HepG2 (cell line): ENCODE results near the gene CHTF18. TPM values are rescaled to one million over a fixed set of nuclear protein-coding genes. Genes with fewer than 3 reads are reported as not detected.

Experiments
- ATAC-seq: fragments of 200-7000 bp; cut with Tn5 transposase; 3 replicates; pipeline ENCODE4 v1.9.1; 2020; ENCODE audit warnings: mild to moderate bottlenecking, moderate library complexity
- BruUV-seq: library from RNA; stranded (reverse); fragments of 400-500 nt; replicated peaks from 2 replicates; lab custom pipeline; 2021; lab: Mats Ljungman, UMichigan
- CTCF ChIA-PET: fragments of 300-600 bp; formaldehyde crosslinking; extraction: SDS; loops from one replicate; lab custom pipeline; 2021; ENCODE audit warnings: low total read pairs, inconsistent platforms, low intra/inter-chr PET ratio; lab: Yijun Ruan, JAX
- POLR2A ChIA-PET: fragments of 350-600 bp; sonication (Branson Sonifier 250); formaldehyde crosslinking; loops from one replicate; lab custom pipeline; 2020; ENCODE audit warnings: antibody characterized with exemption, inconsistent platforms; lab: Yijun Ruan, JAX
- DNase-seq: peaks from one replicate; pipeline ENCODE4 v3.0.0-alpha.2; 2015; ENCODE audit warnings: low spot score
- FAIRE-seq: peaks from 3 replicates; lab custom pipeline; 2011; peaks lifted over from hg19 to GRCh38; lab: Jason Lieb, UNC
- H2AFZ ChIP-seq: one replicate; pipeline ENCODE4 v1.6.1; 2011; ENCODE audit warnings: low read length, inconsistent platforms
- H3K27ac ChIP-seq: fragments of 300-600 bp; 3 replicates; pipeline ENCODE4 v1.8.0; 2011; ENCODE audit warnings: mixed run types, mild to moderate bottlenecking, mixed read lengths, low read length, inconsistent platforms; ENCODE audit not compliant: insufficient read depth; ENCODE audit errors: extremely low read length
- H3K27me3 ChIP-seq, 2 experiments: fragments of 200-600 bp in 1 of 2; 2 replicates in 1 of 2; 3 replicates in 1 of 2; pipeline versions ENCODE4 v1.6.0 to v1.8.0; 2011; ENCODE audit warnings: low read length in 2 of 2, mild to moderate bottlenecking in 2 of 2, moderate library complexity in 2 of 2, inconsistent platforms in 1 of 2; ENCODE audit not compliant: insufficient read depth in 2 of 2, control insufficient read depth in 1 of 2
- H3K36me3 ChIP-seq, 2 experiments: fragments of 200-600 bp in 1 of 2; replicated peaks in 1 of 2; 2 replicates in 1 of 2; 3 replicates in 1 of 2; pipeline versions ENCODE4 v1.5.1 to v1.8.0; 2011; ENCODE audit warnings: low read length in 2 of 2, inconsistent platforms in 1 of 2; ENCODE audit not compliant: insufficient read depth in 2 of 2, control insufficient read depth in 1 of 2
- H3K4me1 ChIP-seq: 2 replicates; pipeline ENCODE4 v1.5.1; 2012; ENCODE audit warnings: low read length, inconsistent platforms; ENCODE audit not compliant: insufficient read depth
- H3K4me2 ChIP-seq: 2 replicates; pipeline ENCODE4 v1.6.0; 2011; ENCODE audit warnings: low read depth, low read length, inconsistent platforms
- H3K4me3 ChIP-seq, 3 experiments: fragments of 200-600 bp in 1 of 3; sonication (generic), shearing (Covaris generic) in 1 of 3; replicated peaks in 1 of 3; 2 replicates each; pipeline ENCODE4 v1.5.1; 2011 to 2016; ENCODE audit warnings: low read length in 3 of 3, inconsistent platforms in 2 of 3, low read depth in 2 of 3, mild to moderate bottlenecking in 2 of 3, control low read depth in 1 of 3, mixed read lengths in 1 of 3; ENCODE audit not compliant: insufficient read depth in 1 of 3
- H3K79me2 ChIP-seq: one replicate; pipeline ENCODE4 v1.6.1; 2011; ENCODE audit warnings: low read length, inconsistent platforms; ENCODE audit not compliant: insufficient read depth
- H3K9ac ChIP-seq: 2 replicates; pipeline ENCODE4 v1.6.0; 2011; ENCODE audit warnings: mild to moderate bottlenecking, low read depth, low read length, inconsistent platforms; ENCODE audit not compliant: insufficient read depth
- H3K9me3 ChIP-seq: 2 replicates; pipeline ENCODE4 v1.5.1; 2012; ENCODE audit warnings: mild to moderate bottlenecking, low read length
- H4K20me1 ChIP-seq: 2 replicates; pipeline ENCODE4 v1.6.0; 2011; ENCODE audit warnings: inconsistent platforms, mild to moderate bottlenecking, low read length, moderate library complexity; ENCODE audit not compliant: insufficient read depth
- CBFB ChIP-seq: sonication (generic); formaldehyde crosslinking; IDR thresholded peaks from 2 replicates; pipeline ENCODE4 v1.4.0; 2020; ENCODE audit warnings: missing genetic modification reagents
- CEBPB ChIP-seq: IDR thresholded peaks from 2 replicates; pipeline ENCODE4 v1.6.1; 2011; ENCODE audit warnings: low read depth, low read length, improper control_type of control experiment, borderline replicate concordance
- DNMT3B ChIP-seq: conservative IDR thresholded peaks from 2 replicates; pipeline ENCODE4 v1.6.1; 2016; ENCODE audit warnings: missing biosample characterization, control low read depth
- MBNL3 ChIP-seq: fragments of 250-450 bp; sonication (Bioruptor Pico); conservative IDR thresholded peaks from 2 replicates; pipeline ENCODE4 v1.8.0; 2022; ENCODE audit warnings: mild to moderate bottlenecking, inconsistent platforms
- ZNF589 ChIP-seq: sonication (generic); formaldehyde crosslinking; conservative IDR thresholded peaks from 2 replicates; pipeline ENCODE4 v1.8.0; 2022; ENCODE audit warnings: mild to moderate bottlenecking, moderate library complexity, missing genetic modification reagents
- ZNF615 ChIP-seq: sonication (generic); formaldehyde crosslinking; IDR thresholded peaks from 2 replicates; pipeline ENCODE4 v1.5.0; 2020; ENCODE audit warnings: mild to moderate bottlenecking, missing genetic modification reagents, borderline replicate concordance
- WGBS: methylation state at CpG from one replicate; pipeline ENCODE4 v1.1.6; 2017; ENCODE audit warnings: low lambda C conversion rate; 5-methylcytosine and 5-hydroxymethylcytosine counted together
- in situ Hi-C: cut with HindIII; loops from 2 replicates; pipeline ENCODE4 v1.10.0; 2017; ENCODE audit warnings: low pct_unique_long_range_greater_than_20kb; ENCODE audit not compliant: extremely low pct_ligation_motif_present
- intact Hi-C: fragments of 100-400 bp; cut with micrococcal nuclease; formaldehyde crosslinking; loops from one replicate; pipeline ENCODE4 v1.10.0; 2022; ENCODE audit not compliant: unreplicated experiment
- polyA plus RNA-seq, 8 experiments: library from polyadenylated mRNA; depleted of rRNA in 3 of 8; stranded (reverse) in 7 of 8; unstranded in 1 of 8; fragments of >200 nt; fragmentation: Illumina TruSeq in 4 of 8; extraction: Trizol in 4 of 8; gene quantifications; 2 replicates each; pipeline versions ENCODE4 v1.2.1 to v1.2.3, GENCODE V29; 2011 to 2016; ENCODE audit warnings: low read depth in 4 of 8, missing spikeins in 1 of 8, mixed read lengths in 1 of 8; ENCODE audit not compliant: insufficient read depth in 1 of 8
- total RNA-seq, 5 experiments: library from RNA; depleted of rRNA; stranded (reverse); fragments of >200 nt; fragmentation: Illumina TruSeq; extraction: Trizol; gene quantifications; 2 replicates each; pipeline ENCODE4 v1.2.3, GENCODE V29; 2016; ENCODE audit warnings: low read depth in 1 of 5

The CHTF18 gene
- total and polyA plus RNA-seq, 2 of the 13 experiments (the other 11 are each of a cell fraction or from before 2014, with no cell fraction given): 8.6 to 22.9 TPM

- Histone ChIP-seq H3K79me2 (no peaks in the 10 kb centered on the region), H3K27me3 (peaks cover 5 to 43% of the 10 kb centered on the region in 2 experiments; a peak in 4 of 5 replicates), H3K27ac (no peak overlapping the region), H3K4me2 (no peak overlapping the region), H3K9ac (no peak overlapping the region), H3K9me3 (no peaks in the 10 kb centered on the region), H3K36me3 (no peaks in the 10 kb centered on the region), H3K4me1 (peaks cover 11% of the 10 kb centered on the region), H4K20me1 (no peaks in the 10 kb centered on the region), H2AFZ (no peak overlapping the region), H3K4me3 (no peak overlapping the region)
- intact Hi-C loops: no loop called here
- 18% methylated on average over 6 of the region's 6 CpGs for WGBS
- FAIRE-seq: no peak
- DNase-seq: no peak
- ChIA-PET POLR2A (interaction anchor here (1.0 to 1.2 kb wide), 2 partner anchors 8 to 12 kb away, joined by 4 read pairs; partner anchors contain the start of genes CIAO3 and MSLN), CTCF (no interaction called here)
- 0 out of 2 replicates have a peak, but pooled peaks have one; percentile 34 for TF ChIP-seq CEBPB
- no peak for TF ChIP-seq MBNL3
- BruUV-seq: no TSS peak
- ATAC-seq: no peak
- in situ Hi-C loops: no loop called here
These were observed 39.4 kb upstream of the CHTF18 start for GRCh38 chr16:749010-749409.

GRCh38 chr16:750485-750884, 37.9 kb upstream of the CHTF18 start:
- DNase-seq: no peak

More at GRCh38 chr16:750485-750884, 37.9 kb upstream of the CHTF18 start:
- no TSS peak for BruUV-seq
- Histone ChIP-seq H3K4me3 (no peak overlapping the region), H3K9ac (no peak overlapping the region), H3K36me3 (no peaks in the 10 kb centered on the region), H3K9me3 (no peaks in the 10 kb centered on the region), H4K20me1 (no peaks in the 10 kb centered on the region), H3K4me2 (no peak overlapping the region), H2AFZ (no peak overlapping the region), H3K27ac (no peak overlapping the region), H3K27me3 (peaks cover 5 to 43% of the 10 kb centered on the region in 2 experiments), H3K4me1 (peaks cover 11% of the 10 kb centered on the region), H3K79me2 (no peaks in the 10 kb centered on the region)
- POLR2A ChIA-PET: interaction anchor here (0.6 kb wide), 1 partner anchor 36 kb away, joined by 3 read pairs; the partner anchor contains the start of gene METRN
- TF ChIP-seq DNMT3B (CRISPR knock-in tag) (no peak), ZNF615 (no peak), ZNF589 (no peak), CBFB (no peak)
- in situ Hi-C loops (no loop called here), intact Hi-C loops (no loop called here)
- CTCF ChIA-PET: no interaction called here
- WGBS: 61% methylated on average over 6 of the region's 9 CpGs
- FAIRE-seq: no peak
- ATAC-seq: no peak
